ENCODE measurements around the gene SLC5A6. TPM values are rescaled to one million over a fixed set of nuclear protein-coding genes. Genes with fewer than 3 reads are reported as not detected.

The SLC5A6 gene
- total RNA-seq, 4 donors from 2014 or later, result 13.5 to 38.6 (median 23.2) TPM

DNA sequence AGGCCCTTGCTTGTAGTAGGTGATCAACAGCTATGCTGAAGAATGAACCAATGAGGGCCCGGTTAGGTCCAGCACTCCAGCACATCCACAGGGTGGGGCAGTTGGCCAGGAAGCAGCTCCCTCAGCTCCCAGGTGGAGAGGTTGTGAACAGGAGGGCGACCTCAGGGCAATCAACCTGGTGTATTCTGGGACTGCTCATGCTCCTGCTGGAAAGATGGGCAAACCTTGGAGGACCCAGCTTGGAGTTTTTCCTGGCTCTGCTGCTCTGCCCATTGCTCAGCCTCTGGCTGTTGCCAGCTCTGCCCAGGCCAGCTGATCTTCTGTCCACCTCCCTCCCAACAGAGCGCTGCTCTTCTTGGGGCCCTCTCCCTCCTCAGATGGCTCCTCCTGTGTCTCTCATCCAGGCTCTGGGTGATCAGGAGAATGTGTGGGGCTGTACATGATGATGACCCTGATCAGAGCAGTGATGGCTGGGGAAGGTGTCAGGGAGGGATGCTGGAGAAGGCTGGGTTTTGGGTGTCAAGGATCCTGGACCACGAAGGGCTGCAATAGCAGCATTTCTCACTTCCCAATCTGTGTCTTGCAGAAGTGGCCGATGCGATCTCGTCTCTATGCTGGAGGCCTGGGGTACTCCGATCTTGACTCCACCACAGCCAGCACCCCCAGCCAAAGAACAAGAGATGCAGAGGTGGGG, 59.8 kb downstream of the SLC5A6 start:
- intact Hi-C loops (cut with DNase I), result no loop called here

DNA sequence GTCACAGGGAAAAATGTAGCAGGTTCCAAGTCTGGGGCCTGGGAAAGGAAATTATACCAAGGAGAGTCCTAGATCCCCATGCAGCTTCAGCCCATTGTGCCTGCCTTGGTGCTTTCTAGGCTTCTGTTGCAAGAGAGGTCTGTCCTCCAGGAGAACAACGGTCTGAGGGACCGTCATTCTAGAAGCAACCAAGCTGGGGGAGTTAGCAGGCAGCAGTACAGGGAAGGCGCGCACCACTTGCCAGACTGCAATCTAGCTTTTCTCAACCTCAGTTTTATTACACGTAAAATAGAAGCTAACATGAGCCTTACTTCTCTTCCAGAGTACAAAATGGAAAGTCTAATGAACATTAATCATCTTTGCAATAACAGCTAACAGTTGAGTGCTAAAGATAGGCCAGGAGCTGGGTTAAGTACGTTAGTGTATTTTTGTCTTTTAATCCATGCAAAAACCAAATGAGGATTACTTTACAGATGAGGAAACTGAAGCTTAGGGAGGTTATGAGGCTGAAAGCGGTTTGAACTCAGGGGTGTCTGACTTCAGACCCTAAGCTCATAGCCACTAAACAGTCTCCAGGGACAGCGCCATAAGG, 61.3 kb downstream of the SLC5A6 start:
- Histone ChIP-seq H3K4me1 (no peaks in the 10 kb centered on the region), H3K9me3 (no peaks in the 10 kb centered on the region), H3K27me3 (peaks cover 0 to 12% (median 0%) of the 10 kb centered on the region in 4 donors), H3K27ac (no peak overlapping the region), H3K36me3 (no peaks in the 10 kb centered on the region), H3K4me3 (no peak overlapping the region)
- DNase-seq, result no peak
- TF ChIP-seq, protein P1, sequence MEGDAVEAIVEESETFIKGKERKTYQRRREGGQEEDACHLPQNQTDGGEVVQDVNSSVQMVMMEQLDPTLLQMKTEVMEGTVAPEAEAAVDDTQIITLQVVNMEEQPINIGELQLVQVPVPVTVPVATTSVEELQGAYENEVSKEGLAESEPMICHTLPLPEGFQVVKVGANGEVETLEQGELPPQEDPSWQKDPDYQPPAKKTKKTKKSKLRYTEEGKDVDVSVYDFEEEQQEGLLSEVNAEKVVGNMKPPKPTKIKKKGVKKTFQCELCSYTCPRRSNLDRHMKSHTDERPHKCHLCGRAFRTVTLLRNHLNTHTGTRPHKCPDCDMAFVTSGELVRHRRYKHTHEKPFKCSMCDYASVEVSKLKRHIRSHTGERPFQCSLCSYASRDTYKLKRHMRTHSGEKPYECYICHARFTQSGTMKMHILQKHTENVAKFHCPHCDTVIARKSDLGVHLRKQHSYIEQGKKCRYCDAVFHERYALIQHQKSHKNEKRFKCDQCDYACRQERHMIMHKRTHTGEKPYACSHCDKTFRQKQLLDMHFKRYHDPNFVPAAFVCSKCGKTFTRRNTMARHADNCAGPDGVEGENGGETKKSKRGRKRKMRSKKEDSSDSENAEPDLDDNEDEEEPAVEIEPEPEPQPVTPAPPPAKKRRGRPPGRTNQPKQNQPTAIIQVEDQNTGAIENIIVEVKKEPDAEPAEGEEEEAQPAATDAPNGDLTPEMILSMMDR (IDR thresholded peaks at IDR 0.05), result no peak
- TF ChIP-seq POLR2A (IDR thresholded peaks at IDR 0.05), result no peak
- intact Hi-C loops (cut with DNase I), result no loop called here
- 82 to 85% methylated on average over 8 of the region's 8 CpGs for WGBS, 2 donors

More for the DNA sequence above, 59.8 kb downstream of the SLC5A6 start:
- Histone ChIP-seq H3K4me1 (no peaks in the 10 kb centered on the region), H3K9me3 (no peaks in the 10 kb centered on the region), H3K27me3 (peaks cover 0 to 12% (median 0%) of the 10 kb centered on the region in 4 donors), H3K27ac (no peak overlapping the region), H3K4me3 (no peak overlapping the region), H3K36me3 (no peaks in the 10 kb centered on the region)
- DNase-seq, result no peak
- 85 to 94% methylated on average over 5 to 6 of the region's 8 CpGs for WGBS, 2 donors
- no peak for TF ChIP-seq POLR2A (IDR thresholded peaks at IDR 0.05)
- TF ChIP-seq, protein P1 (IDR thresholded peaks at IDR 0.05), result no peak

Other genes starting within 250 kb of the SLC5A6 start
- gene MAPRE3, start 241.6 kb downstream of the SLC5A6 start, total RNA-seq, result 1 to 10 TPM; 4.4 to 7.6 (median 5.2) TPM
- gene TMEM214, start 179.3 kb downstream of the SLC5A6 start, total RNA-seq, result 10 to 100 TPM; 15.7 to 34.5 (median 32.1) TPM
- gene AGBL5, start 160.6 kb downstream of the SLC5A6 start, total RNA-seq, result 10 to 100 TPM in 2 of 4 donors, 1 to 10 TPM in 2; 4.7 to 12.4 (median 9.6) TPM
- gene OST4, start 140.6 kb downstream of the SLC5A6 start, total RNA-seq, result 100 to 1,000 TPM; 149 to 242 (median 193) TPM
- gene EMILIN1, start 133.7 kb downstream of the SLC5A6 start, total RNA-seq, result 10 to 100 TPM in 2 of 4 donors, 1 to 10 TPM in 2; 6.2 to 27.8 (median 9.9) TPM
- 1 to 10 TPM; 1.3 to 1.9 (median 1.4) TPM for gene KHK, start 125.5 kb downstream of the SLC5A6 start, total RNA-seq
- gene CGREF1, start 93.1 kb downstream of the SLC5A6 start, total RNA-seq, result 1 to 10 TPM; 2.6 to 6.1 (median 3.9) TPM
- gene ABHD1, start 88.5 kb downstream of the SLC5A6 start, total RNA-seq, result not detected
- gene PREB, start 77.6 kb downstream of the SLC5A6 start, total RNA-seq, result 10 to 100 TPM; 45.5 to 77.9 (median 53.9) TPM
- gene PRR30, start 72.9 kb downstream of the SLC5A6 start, total RNA-seq, result not detected
- not detected for gene TCF23, start 63.3 kb downstream of the SLC5A6 start, total RNA-seq
- 100 to 1,000 TPM in 2 of 4 donors, 10 to 100 TPM in 2; 57.1 to 124 (median 91.0) TPM for gene ATRAID, start 227 bp downstream of the SLC5A6 start, total RNA-seq
- 10 to 100 TPM; 17.6 to 34.5 (median 22.0) TPM for gene CAD, start 5.1 kb upstream of the SLC5A6 start, total RNA-seq
- gene SLC30A3, start 50.8 kb upstream of the SLC5A6 start, total RNA-seq, result under 1 TPM in 2 of 4 donors, not detected in 2; 0.18 to 0.19 TPM
- gene DNAJC5G, start 63.2 kb upstream of the SLC5A6 start, total RNA-seq, result under 1 TPM in 1 of 4 donors, not detected in 3; 0.38 TPM
- not detected for gene TRIM54, start 70.2 kb upstream of the SLC5A6 start, total RNA-seq
- 1 to 10 TPM in 1 of 4 donors, not detected in 3; 1.1 TPM for gene UCN, start 96.2 kb upstream of the SLC5A6 start, total RNA-seq
- gene MPV17, start 110.8 kb upstream of the SLC5A6 start, total RNA-seq, result 10 to 100 TPM; 39.3 to 66.1 (median 48.1) TPM
- 10 to 100 TPM; 37.2 to 59.7 (median 52.3) TPM for gene GTF3C2, start 144.5 kb upstream of the SLC5A6 start, total RNA-seq
- gene EIF2B4, start 158.1 kb upstream of the SLC5A6 start, total RNA-seq, result 10 to 100 TPM; 30.4 to 44.3 (median 38.3) TPM
- 100 to 1,000 TPM in 1 of 4 donors, 10 to 100 TPM in 3; 53.5 to 106 (median 75.8) TPM for gene SNX17, start 158.3 kb upstream of the SLC5A6 start, total RNA-seq
- 10 to 100 TPM in 3 of 4 donors, 1 to 10 TPM in 1; 6.4 to 15.6 (median 12.8) TPM for gene ZNF513, start 168.5 kb upstream of the SLC5A6 start, total RNA-seq
- 10 to 100 TPM; 51.9 to 77.1 (median 67.4) TPM for gene PPM1G, start 197.3 kb upstream of the SLC5A6 start, total RNA-seq
- 10 to 100 TPM; 66.6 to 89.6 (median 81.5) TPM for gene NRBP1, start 216.4 kb upstream of the SLC5A6 start, total RNA-seq
- 10 to 100 TPM in 3 of 4 donors, 1 to 10 TPM in 1; 9.8 to 29.3 (median 19.1) TPM for gene KRTCAP3, start 230.1 kb upstream of the SLC5A6 start, total RNA-seq